Right atrium auricular region (tissue), 2 donors: ENCODE measurements around the gene PLK3. TPM values are rescaled to one million over a fixed set of nuclear protein-coding genes. Genes with fewer than 3 reads are reported as not detected.
A peak's percentile ranks its signal among the peaks of the same experiment; 100 is the strongest.
"Not testable (repeated sequence)": the region's sequence is repeated elsewhere in the genome, so short reads cannot be mapped to it uniquely, and the experiment has no call there.

Experiments
- DNase-seq: peaks from one replicate; pipeline ENCODE4 v3.0.0-alpha.2; 2019; ENCODE audit warnings: low spot score
- H3K27ac ChIP-seq, 2 donors: fragments of 200-600 bp; sonication (generic); 1 replicate in 1 of 2; 2 replicates in 1 of 2; pipeline ENCODE4 v1.5.1; 2016 to 2019
- H3K27me3 ChIP-seq, 2 donors: fragments of 200-600 bp; sonication (generic); one replicate each; pipeline versions ENCODE4 v1.5.1 to v1.6.0; 2017 to 2019
- H3K36me3 ChIP-seq: fragments of 200-600 bp; sonication (generic); one replicate; pipeline ENCODE4 v1.5.1; 2016
- H3K4me1 ChIP-seq, 2 donors: fragments of 200-600 bp; sonication (generic); one replicate each; pipeline versions ENCODE4 v1.5.1 to v1.6.0; 2017 to 2019
- H3K4me3 ChIP-seq, 2 donors: fragments of 200-600 bp; sonication (generic); 1 replicate in 1 of 2; 2 replicates in 1 of 2; pipeline ENCODE4 v1.5.1; 2017 to 2019; ENCODE audit warnings: mild to moderate bottlenecking in 1 of 2, moderate library complexity in 1 of 2
- H3K9me3 ChIP-seq, 2 donors: fragments of 200-600 bp; sonication (generic); one replicate each; pipeline ENCODE4 v1.5.1; 2019
- CTCF ChIP-seq, 2 donors: fragments of 200-600 bp; sonication (generic); IDR thresholded peaks; one replicate each; pipeline ENCODE4 v1.5.1; 2019; ENCODE audit warnings: antibody characterized with exemption in 2 of 2
- total RNA-seq, 2 donors: library from RNA; depleted of rRNA; stranded (reverse); fragments of >200 nt; gene quantifications; one replicate each; pipeline ENCODE4 v1.1.0, GENCODE V29; 2016

The PLK3 gene
- 10 to 100 TPM in 1 of 2 donors, 1 to 10 TPM in 1; 9.1 to 10.8 TPM for total RNA-seq

- Histone ChIP-seq H3K36me3 (peaks cover 26% of the 10 kb centered on the region), H3K27me3 (no peaks in the 10 kb centered on the region), H3K9me3 (no peaks in the 10 kb centered on the region), H3K4me1 (peaks cover 0 to 40% of the 10 kb centered on the region in 2 donors), H3K27ac (peak within 1 kb of the TSS; percentile 89 to 93), H3K4me3 (peak within 1 kb of the TSS; percentile 78 to 92)
- peak; percentile 61 to 97 for TF ChIP-seq CTCF (IDR thresholded peaks at IDR 0.05)
- peak; percentile 98 for DNase-seq
Observed at GRCh38 chr1:44799770-44800584, at the start of gene PLK3. PLK3 (plus strand) TSS chr1:44800377; CDS start chr1:44800464, 87 bp downstream.

DNA sequence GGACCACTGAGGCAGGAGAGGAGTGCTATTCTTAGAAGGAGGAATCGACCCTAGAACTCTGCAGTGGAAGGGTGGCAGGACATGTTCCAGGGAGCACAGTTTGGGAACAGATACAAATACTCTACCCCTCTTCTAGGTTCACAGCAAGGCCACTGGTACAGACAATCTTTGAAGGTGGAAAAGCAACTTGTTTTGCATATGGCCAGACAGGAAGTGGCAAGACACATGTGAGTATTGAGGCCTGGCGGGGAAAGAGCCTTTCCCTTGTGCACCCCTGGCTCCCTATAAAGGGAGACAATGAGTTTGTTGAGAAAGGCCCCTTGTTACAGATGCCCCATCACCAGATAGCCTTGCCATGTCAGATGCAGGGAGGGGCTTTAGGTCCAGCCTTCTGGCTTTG is 42.8 kb upstream of the PLK3 start:
- no peak overlapping the region for H3K4me3 ChIP-seq
- H3K27ac ChIP-seq, result no peak overlapping the region
- H3K36me3 ChIP-seq, result no peaks in the 10 kb centered on the region
- no peaks in the 10 kb centered on the region for H3K27me3 ChIP-seq
- no peak for DNase-seq
- no peak for TF ChIP-seq CTCF (IDR thresholded peaks at IDR 0.05)
- no peaks in the 10 kb centered on the region for H3K4me1 ChIP-seq
- H3K9me3 ChIP-seq, result no peaks in the 10 kb centered on the region

- H3K27me3 ChIP-seq, result no peaks in the 10 kb centered on the region
- H3K9me3 ChIP-seq, result no peaks in the 10 kb centered on the region
- TF ChIP-seq CTCF (IDR thresholded peaks at IDR 0.05), result no peak
- no peaks in the 10 kb centered on the region for H3K4me1 ChIP-seq
- DNase-seq, result no peak
- H3K36me3 ChIP-seq, result no peaks in the 10 kb centered on the region
- no peak overlapping the region for H3K4me3 ChIP-seq
- H3K27ac ChIP-seq, result no peak overlapping the region
Observed at GRCh38 chr1:44759077-44759476, 41.1 kb upstream of the PLK3 start.

DNA sequence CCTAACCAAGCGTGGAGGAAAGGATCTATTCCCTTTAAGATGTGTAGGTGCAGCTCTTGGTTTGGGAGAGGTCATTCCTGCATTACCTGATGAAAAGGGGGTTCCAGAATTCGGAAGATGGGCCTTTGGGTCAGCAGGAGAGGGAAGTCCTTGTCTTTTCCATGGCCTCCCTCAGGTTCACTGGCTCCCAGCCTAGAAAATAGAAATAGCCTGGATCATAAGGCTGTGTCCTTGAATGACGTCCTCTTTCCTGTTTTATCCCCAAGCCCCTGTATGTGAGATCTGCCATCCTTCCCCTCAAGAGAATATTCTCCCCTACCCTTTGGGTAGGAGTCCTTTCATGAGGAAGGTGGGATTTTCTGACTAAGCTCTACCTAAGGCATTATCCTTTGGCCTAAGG is 39.3 kb upstream of the PLK3 start:
- H3K27me3 ChIP-seq, result no peaks in the 10 kb centered on the region
- DNase-seq, result no peak
- H3K27ac ChIP-seq, result no peak overlapping the region
- TF ChIP-seq CTCF (IDR thresholded peaks at IDR 0.05), result no peak
- H3K4me1 ChIP-seq, result no peaks in the 10 kb centered on the region
- H3K4me3 ChIP-seq, result no peak overlapping the region
- no peaks in the 10 kb centered on the region for H3K36me3 ChIP-seq
- H3K9me3 ChIP-seq, result no peaks in the 10 kb centered on the region

DNA sequence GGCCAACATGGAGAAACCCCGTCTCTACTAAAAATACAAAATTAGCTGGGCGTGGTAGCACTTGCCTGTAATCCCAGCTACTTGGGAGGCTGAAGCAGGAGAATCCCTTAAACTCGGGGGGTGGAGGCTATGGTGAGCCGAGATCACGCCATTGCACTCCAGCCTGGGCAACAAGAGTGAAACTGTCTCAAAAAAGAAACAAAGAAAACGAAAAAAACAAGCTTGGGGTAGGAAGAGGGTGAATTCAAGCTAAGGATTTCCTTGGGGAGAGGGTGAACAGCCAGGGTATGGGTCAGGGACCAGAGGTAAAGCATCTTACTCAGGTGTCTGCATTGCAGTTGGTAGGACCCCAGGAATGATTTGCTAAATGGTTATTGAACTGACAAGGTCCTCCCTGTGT is 33.8 kb upstream of the PLK3 start:
- not testable (repeated sequence) for H3K9me3 ChIP-seq, H3K27me3 ChIP-seq, H3K4me1 ChIP-seq, H3K36me3 ChIP-seq, H3K4me3 ChIP-seq, H3K27ac ChIP-seq, DNase-seq

- DNase-seq, result peak; percentile 96
- H3K4me3 ChIP-seq, result peak within 1 kb of the TSS; percentile 73 to 93
- H3K4me1 ChIP-seq, result peaks cover 0 to 33% of the 10 kb centered on the region in 2 donors
Observed at GRCh38 chr1:44775078-44775929, 24.9 kb upstream of the PLK3 start, which contains the start of gene RPS8. RPS8 (plus strand) TSS chr1:44775540; CDS start chr1:44775597, 57 bp downstream.

More at GRCh38 chr1:44775078-44775929, 24.9 kb upstream of the PLK3 start, which contains the start of gene RPS8:
- no peaks in the 10 kb centered on the region for H3K9me3 ChIP-seq
- no peaks in the 10 kb centered on the region for H3K27me3 ChIP-seq
- peak within 1 kb of the TSS; percentile 94 to 98 for H3K27ac ChIP-seq
- peaks cover 35% of the 10 kb centered on the region for H3K36me3 ChIP-seq
- no peak for TF ChIP-seq CTCF (IDR thresholded peaks at IDR 0.05)
